Activated T-helper 1 cell treated with anti-CD3 and anti-CD28 coated beads, Interleukin-12 subunit alpha, Interleukin-12 subunit beta, Interleukin-2, Interleukin-4 antibody, amounts not matched to agents 30 ng/mL and 10 ng/mL and 1 ng/mL, durations not matched to agents 14 hours and 24 hours and 36 hours (primary cell): ENCODE results near the gene GPR149. TPM values are rescaled to one million over a fixed set of nuclear protein-coding genes. Genes with fewer than 3 reads are reported as not detected.

Experiments
- total RNA-seq: library from RNA; stranded (reverse); gene quantifications from 2 replicates; pipeline ENCODE4 v1.2.3, GENCODE V29; 2022

The GPR149 gene
- total RNA-seq, 1 donor from 2014 or later: not detected

Other genes starting within 250 kb of the GPR149 start
- 95.2 and 101 TPM in 2 replicates for gene DHX36, start 105.7 kb downstream of the GPR149 start, total RNA-seq